MM.1S (cell line): ENCODE measurements around the gene IFT74.

ENCODE experiments used
- EZH2 ChIP-seq: fragments of 300-600 bp; sonication (generic); optimal IDR thresholded peaks from 2 replicates; pipeline ENCODE3; 2017; ENCODE audit warnings: low read depth, mild to moderate bottlenecking, antibody characterized with exemption, low read length, mixed read lengths
- EZH2phosphoT487 ChIP-seq: fragments of 300-600 bp; sonication (generic); IDR thresholded peaks from 2 replicates; pipeline ENCODE4 v1.6.1; 2018; ENCODE audit warnings: antibody characterized with exemption, low read length
- TF ChIP-seq, protein P1 (sequence below): fragments of 300-600 bp; sonication (generic); IDR thresholded peaks from 2 replicates; pipeline ENCODE4 v1.5.1; 2016; ENCODE audit warnings: antibody characterized with exemption, low read length, mixed read lengths

DNA sequence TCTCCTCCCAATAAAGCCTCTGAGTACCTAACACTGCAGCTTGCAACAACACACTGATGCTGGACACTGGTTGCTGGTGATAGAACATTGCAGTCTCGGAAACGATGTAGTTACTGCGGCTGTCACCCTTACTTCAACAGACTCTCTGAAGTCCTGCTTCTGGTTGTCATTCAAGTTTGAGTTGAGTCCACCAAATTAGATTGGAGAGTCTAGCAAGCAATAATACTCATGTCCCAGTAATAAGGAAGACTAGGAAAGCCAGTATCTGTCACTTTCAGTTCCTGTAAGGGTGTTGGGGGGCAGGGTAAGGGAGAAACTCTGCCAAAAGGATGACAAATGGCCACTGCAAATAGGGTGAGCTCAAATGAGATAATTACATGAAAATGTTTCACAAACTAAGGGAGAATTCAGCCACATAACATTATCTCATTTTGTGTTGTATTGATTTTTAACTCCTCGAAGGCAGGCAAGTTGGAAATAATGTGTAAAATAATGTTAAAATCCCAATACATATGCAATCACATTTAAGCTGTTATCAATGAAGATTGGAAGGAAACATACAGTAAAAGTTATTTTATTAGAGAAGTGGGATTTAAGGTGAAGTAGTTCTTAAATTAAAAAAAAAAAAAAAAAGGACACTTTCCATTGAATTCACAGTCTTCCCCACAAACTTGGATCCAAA lies 849 bp upstream of the IFT74 start:
- TF ChIP-seq, protein P1, sequence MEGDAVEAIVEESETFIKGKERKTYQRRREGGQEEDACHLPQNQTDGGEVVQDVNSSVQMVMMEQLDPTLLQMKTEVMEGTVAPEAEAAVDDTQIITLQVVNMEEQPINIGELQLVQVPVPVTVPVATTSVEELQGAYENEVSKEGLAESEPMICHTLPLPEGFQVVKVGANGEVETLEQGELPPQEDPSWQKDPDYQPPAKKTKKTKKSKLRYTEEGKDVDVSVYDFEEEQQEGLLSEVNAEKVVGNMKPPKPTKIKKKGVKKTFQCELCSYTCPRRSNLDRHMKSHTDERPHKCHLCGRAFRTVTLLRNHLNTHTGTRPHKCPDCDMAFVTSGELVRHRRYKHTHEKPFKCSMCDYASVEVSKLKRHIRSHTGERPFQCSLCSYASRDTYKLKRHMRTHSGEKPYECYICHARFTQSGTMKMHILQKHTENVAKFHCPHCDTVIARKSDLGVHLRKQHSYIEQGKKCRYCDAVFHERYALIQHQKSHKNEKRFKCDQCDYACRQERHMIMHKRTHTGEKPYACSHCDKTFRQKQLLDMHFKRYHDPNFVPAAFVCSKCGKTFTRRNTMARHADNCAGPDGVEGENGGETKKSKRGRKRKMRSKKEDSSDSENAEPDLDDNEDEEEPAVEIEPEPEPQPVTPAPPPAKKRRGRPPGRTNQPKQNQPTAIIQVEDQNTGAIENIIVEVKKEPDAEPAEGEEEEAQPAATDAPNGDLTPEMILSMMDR, result no peak
- TF ChIP-seq EZH2phosphoT487, result no peak
- no peak for TF ChIP-seq EZH2
